Glutamatergic neuron (in vitro differentiated cells): Measurements from ENCODE around the gene VPS26B. TPM values are rescaled to one million over a fixed set of nuclear protein-coding genes. Genes with fewer than 3 reads are reported as not detected.
"Not testable (repeated sequence)": the region's sequence is repeated elsewhere in the genome, so short reads cannot be mapped to it uniquely, and the experiment has no call there.

Experiments used
- DNase-seq: peaks from one replicate; pipeline ENCODE4 v3.0.0; 2022
- H3K27ac Mint-ChIP-seq: one replicate; pipeline ENCODE4 v1.8.0; 2020; ENCODE audit warnings: mild to moderate bottlenecking, mixed read lengths, inconsistent platforms; ENCODE audit not compliant: unreplicated experiment
- H3K27me3 Mint-ChIP-seq: one replicate; pipeline ENCODE4 v1.8.0; 2020; ENCODE audit warnings: mild to moderate bottlenecking, moderate library complexity, mixed read lengths, inconsistent platforms; ENCODE audit not compliant: unreplicated experiment
- H3K36me3 Mint-ChIP-seq: one replicate; pipeline ENCODE4 v1.8.0; 2020; ENCODE audit warnings: mild to moderate bottlenecking, mixed read lengths, inconsistent platforms; ENCODE audit not compliant: unreplicated experiment
- H3K4me1 Mint-ChIP-seq: one replicate; pipeline ENCODE4 v1.8.0; 2020; ENCODE audit warnings: mild to moderate bottlenecking, low read depth, mixed read lengths, inconsistent platforms; ENCODE audit not compliant: unreplicated experiment
- H3K4me3 Mint-ChIP-seq: one replicate; pipeline ENCODE4 v1.8.0; 2020; ENCODE audit warnings: mild to moderate bottlenecking, mixed read lengths, inconsistent platforms; ENCODE audit not compliant: unreplicated experiment
- H3K9me3 Mint-ChIP-seq: one replicate; pipeline ENCODE4 v1.8.0; 2020; ENCODE audit warnings: mild to moderate bottlenecking, moderate library complexity, mixed read lengths, inconsistent platforms; ENCODE audit not compliant: unreplicated experiment
- CTCF ChIP-seq: fragments of 200-600 bp; sonication (generic); IDR thresholded peaks from one replicate; pipeline ENCODE4 v1.5.0; 2021; ENCODE audit not compliant: partially characterized antibody, unreplicated experiment
- total RNA-seq: library from RNA; stranded (reverse); fragmentation: NEBNext Ultra II Directional; extraction: Animal tissue kit (Norgen Biotek cat#: 25700); gene quantifications from one replicate; pipeline ENCODE4 v1.2.1, GENCODE V29; 2021; ENCODE audit not compliant: unreplicated experiment

The VPS26B gene
- total RNA-seq, 1 donor from 2014 or later, result 63.6 TPM

- Mint-ChIP-seq H3K27ac (peak overlapping the region; percentile 38), H3K27me3 (no peaks in the 10 kb centered on the region), H3K9me3 (peaks cover 2% of the 10 kb centered on the region), H3K4me3 (peak overlapping the region; percentile 98), H3K36me3 (no peaks in the 10 kb centered on the region), H3K4me1 (peaks cover 14% of the 10 kb centered on the region)
- no peak for DNase-seq
- TF ChIP-seq CTCF, result no peak
Measured at GRCh38 chr11:134254433-134255183, 30.1 kb downstream of the VPS26B start.

- H3K4me1 Mint-ChIP-seq, result peaks cover 14% of the 10 kb centered on the region
- not testable (repeated sequence) for H3K27ac Mint-ChIP-seq, H3K36me3 Mint-ChIP-seq, H3K27me3 Mint-ChIP-seq, DNase-seq, H3K9me3 Mint-ChIP-seq, H3K4me3 Mint-ChIP-seq
Measured at GRCh38 chr11:134255184-134255561, 30.7 kb downstream of the VPS26B start.

- Mint-ChIP-seq H3K36me3 (no peaks in the 10 kb centered on the region), H3K27me3 (no peaks in the 10 kb centered on the region), H3K4me3 (no peak overlapping the region), H3K27ac (no peak overlapping the region), H3K9me3 (peaks cover 2% of the 10 kb centered on the region), H3K4me1 (peaks cover 9% of the 10 kb centered on the region)
- TF ChIP-seq CTCF, result no peak
- no peak for DNase-seq
Measured at GRCh38 chr11:134257101-134257500, 32.6 kb downstream of the VPS26B start.

- Mint-ChIP-seq H3K4me3 (no peak overlapping the region), H3K4me1 (peaks cover 5% of the 10 kb centered on the region), H3K9me3 (peaks cover 2% of the 10 kb centered on the region), H3K36me3 (no peaks in the 10 kb centered on the region), H3K27ac (no peak overlapping the region), H3K27me3 (no peaks in the 10 kb centered on the region)
- no peak for TF ChIP-seq CTCF
- DNase-seq, result no peak
Measured at GRCh38 chr11:134258577-134258976, 34.1 kb downstream of the VPS26B start.

GRCh38 chr11:134260503-134260902 is 36.0 kb downstream of the VPS26B start:
- H3K27me3 Mint-ChIP-seq, result no peaks in the 10 kb centered on the region
- TF ChIP-seq CTCF, result no peak
- H3K4me1 Mint-ChIP-seq, result no peaks in the 10 kb centered on the region
- no peak overlapping the region for H3K27ac Mint-ChIP-seq
- H3K9me3 Mint-ChIP-seq, result no peaks in the 10 kb centered on the region
- no peaks in the 10 kb centered on the region for H3K36me3 Mint-ChIP-seq
- H3K4me3 Mint-ChIP-seq, result no peak overlapping the region
- DNase-seq, result no peak
